CD4-positive, alpha-beta T cell (primary cell): Measurements from ENCODE around the gene AKT1. TPM values are rescaled to one million over a fixed set of nuclear protein-coding genes. Genes with fewer than 3 reads are reported as not detected.

Experiments used
- ATAC-seq: fragments of 200-7000 bp; cut with Tn5 transposase; one replicate; pipeline ENCODE4 v1.10.0; 2022; ENCODE audit warnings: mild to moderate bottlenecking; ENCODE audit not compliant: poor library complexity
- CTCF ChIA-PET: fragments of 350-600 bp; sonication (Branson Sonifier 250); formaldehyde crosslinking; loops from one replicate; lab custom pipeline; 2021; ENCODE audit warnings: antibody characterized with exemption, inconsistent platforms; lab: Charles Lee
- POLR2A ChIA-PET: fragments of 350-600 bp; sonication (Branson Sonifier 250); formaldehyde crosslinking; loops from one replicate; lab custom pipeline; 2021; ENCODE audit warnings: antibody characterized with exemption, inconsistent platforms; lab: Charles Lee
- DNase-seq, 14 experiments: peaks; one replicate each; pipeline ENCODE4 v3.0.0-alpha.2; 2013 to 2020; ENCODE audit warnings: mixed read lengths in 2 of 14
- H3K27ac ChIP-seq, 2 donors: one replicate each; pipeline versions ENCODE4 v1.5.1 to v1.7.0; 2013; ENCODE audit warnings: low read length in 2 of 2, low read depth in 1 of 2, mild to moderate bottlenecking in 1 of 2
- H3K27me3 ChIP-seq, 2 experiments: 1 replicate in 1 of 2; 2 replicates in 1 of 2; pipeline versions ENCODE4 v1.6.1 to v1.7.0; 2013; ENCODE audit warnings: low read length in 2 of 2, control low read depth in 1 of 2, mild to moderate bottlenecking in 1 of 2, moderate library complexity in 1 of 2; ENCODE audit not compliant: insufficient read depth in 2 of 2, control insufficient read depth in 1 of 2
- H3K36me3 ChIP-seq: one replicate; pipeline ENCODE4 v1.6.1; 2013; ENCODE audit warnings: low read length, control low read depth; ENCODE audit not compliant: insufficient read depth
- H3K4me1 ChIP-seq: one replicate; pipeline ENCODE4 v1.6.1; 2013; ENCODE audit warnings: low read length, control low read depth; ENCODE audit not compliant: insufficient read depth
- H3K4me3 ChIP-seq: one replicate; pipeline ENCODE4 v1.5.1; 2013; ENCODE audit warnings: mild to moderate bottlenecking, low read length, moderate library complexity
- H3K9me3 ChIP-seq, 2 experiments: 1 replicate in 1 of 2; 2 replicates in 1 of 2; pipeline versions ENCODE4 v1.6.1 to v1.7.0; 2013; ENCODE audit warnings: low read length in 2 of 2, mild to moderate bottlenecking in 2 of 2, control low read depth in 1 of 2, moderate library complexity in 1 of 2; ENCODE audit not compliant: control insufficient read depth in 1 of 2, insufficient read depth in 1 of 2
- H3K27ac Mint-ChIP-seq: one replicate; pipeline ENCODE4 v1.8.0; 2020; ENCODE audit warnings: mixed read lengths
- H3K27me3 Mint-ChIP-seq: one replicate; pipeline ENCODE4 v1.8.0; 2021; ENCODE audit warnings: mixed read lengths
- H3K36me3 Mint-ChIP-seq: one replicate; pipeline ENCODE4 v1.8.0; 2021; ENCODE audit warnings: low read depth, mixed read lengths
- H3K4me1 Mint-ChIP-seq: one replicate; pipeline ENCODE4 v1.8.0; 2021; ENCODE audit warnings: low read depth, mixed read lengths
- H3K4me3 Mint-ChIP-seq: one replicate; pipeline ENCODE4 v1.8.0; 2020; ENCODE audit warnings: mild to moderate bottlenecking, mixed read lengths
- H3K9me3 Mint-ChIP-seq: one replicate; pipeline ENCODE4 v1.8.0; 2020; ENCODE audit warnings: mixed read lengths
- CTCF ChIP-seq: fragments of 200-600 bp; IDR thresholded peaks from one replicate; pipeline ENCODE4 v1.8.0; 2022; ENCODE audit warnings: antibody characterized with exemption, mild to moderate bottlenecking
- intact Hi-C, 2 experiments: fragments of 100-400 bp; cut with DNase I in 1 of 2; cut with micrococcal nuclease in 1 of 2; formaldehyde crosslinking; loops; one replicate each; pipeline versions ENCODE4 v1.15.1 to v1.9.0; 2023 to 2025; cut with DNase I, micrococcal nuclease
- total RNA-seq, 174 experiments: library from RNA in 2 of 174; stranded (reverse) in 2 of 174; gene quantifications; one replicate each; pipeline ENCODE4 v1.2.3 and lab custom pipeline; 2021 to 2026

AKT1 gene
- total RNA-seq, 2 experiments from 2014 or later, result 58.8 to 66.5 TPM

- no peak for TF ChIP-seq CTCF
- H3K4me3 ChIP-seq, result no peak overlapping the region
- H3K4me3 Mint-ChIP-seq, result no peak overlapping the region
- peaks cover 27% of the 10 kb centered on the region for H3K36me3 ChIP-seq
- peaks cover 9% of the 10 kb centered on the region for H3K4me1 ChIP-seq
- ATAC-seq (no peak), DNase-seq (no peak)
- no peaks in the 10 kb centered on the region for H3K4me1 Mint-ChIP-seq
- intact Hi-C loops, result loop anchor here (2.0 to 5.0 kb wide), 3 partner anchors 17 to 163 kb away; partner anchors contain the start of gene SIVA1 (in 1 of the 2)
- H3K9me3 ChIP-seq, result peaks cover 0 to 18% of the 10 kb centered on the region in 2 experiments
- no peaks in the 10 kb centered on the region for H3K9me3 Mint-ChIP-seq
- no peak overlapping the region for H3K27ac ChIP-seq
- POLR2A ChIA-PET, result interaction anchor here (1.0 to 1.9 kb wide), 5 partner anchors 17 to 59 kb away, joined by 3 to 18 read pairs (median 5); partner anchors contain the start of gene SIVA1
- H3K27me3 Mint-ChIP-seq, result no peaks in the 10 kb centered on the region
- no peaks in the 10 kb centered on the region for H3K27me3 ChIP-seq
- CTCF ChIA-PET, result interaction anchor here (1.3 to 4.3 kb wide), 2 partner anchors 17 to 58 kb away, joined by 15 to 49 read pairs; partner anchors contain the start of gene SIVA1
- H3K36me3 Mint-ChIP-seq, result peaks cover 30% of the 10 kb centered on the region
- no peak overlapping the region for H3K27ac Mint-ChIP-seq
These were observed 26.1 kb downstream of the AKT1 start for GRCh38 chr14:104769324-104770071.

DNA sequence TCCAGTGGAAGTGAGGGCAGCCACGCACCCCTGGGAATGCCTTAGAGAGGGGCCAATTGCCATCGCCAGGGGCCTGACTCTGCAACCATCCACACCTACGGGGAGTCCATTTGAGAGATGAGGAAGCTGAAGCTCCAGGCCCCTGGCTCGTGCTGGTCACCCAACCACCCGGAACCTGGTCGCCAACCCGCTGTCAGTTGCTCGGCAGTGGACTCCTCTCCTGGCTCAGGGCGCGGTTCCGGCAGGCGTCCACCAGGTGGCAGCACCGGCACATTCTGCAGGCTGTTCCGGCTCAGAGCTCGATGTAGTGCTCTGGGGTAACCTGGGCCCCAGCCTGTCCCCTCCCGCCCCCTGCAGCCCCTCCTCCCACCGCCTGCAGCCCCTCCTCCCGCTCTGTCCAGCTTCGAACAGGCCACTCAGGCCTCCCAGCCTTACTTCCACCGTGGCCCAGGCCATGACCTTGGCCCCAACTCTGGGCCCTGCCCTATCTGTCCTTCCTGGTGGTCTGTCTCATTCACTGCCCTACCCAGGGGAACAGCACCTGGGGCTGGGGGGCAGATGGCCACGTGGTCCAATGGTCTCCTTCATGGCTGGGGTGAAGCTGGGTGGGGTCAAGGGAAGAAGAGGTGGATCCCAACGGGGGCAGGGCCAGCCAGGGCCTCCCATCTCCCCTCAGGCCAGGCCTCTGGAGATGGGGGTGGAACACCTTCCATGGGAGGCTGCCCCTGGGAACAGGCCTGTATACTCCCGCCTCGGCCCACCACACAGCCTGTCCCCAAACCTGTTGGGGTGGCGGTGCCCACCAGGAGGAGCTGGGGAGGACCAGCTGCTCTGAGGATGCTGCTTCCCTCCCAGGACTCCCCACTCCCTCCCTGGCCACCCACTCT, 26.9 kb downstream of the AKT1 start:
- DNase-seq (peak; percentile 81 to 97 (median 91)), ATAC-seq (peak; percentile 98)
- POLR2A ChIA-PET, result interaction anchor here (0.5 to 1.9 kb wide), 10 partner anchors 12 to 102 kb away, joined by 3 to 18 read pairs (median 3); partner anchors contain the start of genes SIVA1 and ZBTB42
- no peak overlapping the region for H3K27ac Mint-ChIP-seq
- H3K36me3 Mint-ChIP-seq, result peaks cover 30% of the 10 kb centered on the region
- H3K9me3 Mint-ChIP-seq, result no peaks in the 10 kb centered on the region
- no peak overlapping the region for H3K4me3 Mint-ChIP-seq
- Histone ChIP-seq H3K4me3 (no peak overlapping the region), H3K4me1 (peaks cover 9% of the 10 kb centered on the region), H3K36me3 (peaks cover 25% of the 10 kb centered on the region), H3K27me3 (no peaks in the 10 kb centered on the region), H3K9me3 (peaks cover 0 to 18% of the 10 kb centered on the region in 2 experiments), H3K27ac (no peak overlapping the region)
- CTCF ChIA-PET, result interaction anchor here (0.7 to 4.3 kb wide), 12 partner anchors 9 to 80 kb away, joined by 3 to 49 read pairs (median 4); partner anchors contain the start of genes ADSS1, SIVA1 and ZBTB42
- TF ChIP-seq CTCF, result peak; percentile 94
- no peaks in the 10 kb centered on the region for H3K4me1 Mint-ChIP-seq
- intact Hi-C loops, result loop anchor here (1.0 to 5.0 kb wide), 5 partner anchors 16 to 164 kb away; partner anchors contain the start of gene SIVA1 (in 1 of the 2)
- H3K27me3 Mint-ChIP-seq, result no peaks in the 10 kb centered on the region

- peaks cover 19% of the 10 kb centered on the region for H3K36me3 ChIP-seq
- intact Hi-C loops, result loop anchor here in 1 of 2 experiments (5.0 kb wide), 1 partner anchor 165 kb away; no protein-coding TSS in a partner anchor
- ATAC-seq, result no peak
- peaks cover 0 to 18% of the 10 kb centered on the region in 2 experiments for H3K9me3 ChIP-seq
- ChIA-PET POLR2A (interaction anchor here (1.5 to 1.9 kb wide), 2 partner anchors 15 to 59 kb away, joined by 12 to 18 read pairs; partner anchors contain the start of gene SIVA1), CTCF (interaction anchor here (3.3 kb wide), 1 partner anchor 59 kb away, joined by 12 read pairs; no protein-coding TSS in a partner anchor)
- DNase-seq, result no peak
- H3K4me3 ChIP-seq, result no peak overlapping the region
- no peaks in the 10 kb centered on the region for H3K27me3 Mint-ChIP-seq
- H3K9me3 Mint-ChIP-seq, result no peaks in the 10 kb centered on the region
- H3K27ac ChIP-seq, result no peak overlapping the region
- no peak for TF ChIP-seq CTCF
- peaks cover 9% of the 10 kb centered on the region for H3K4me1 ChIP-seq
- H3K4me3 Mint-ChIP-seq, result no peak overlapping the region
- no peaks in the 10 kb centered on the region for H3K27me3 ChIP-seq
- H3K36me3 Mint-ChIP-seq, result peaks cover 30% of the 10 kb centered on the region
- H3K27ac Mint-ChIP-seq, result no peak overlapping the region
- H3K4me1 Mint-ChIP-seq, result no peaks in the 10 kb centered on the region
These were observed 28.0 kb downstream of the AKT1 start for GRCh38 chr14:104767634-104767918.
